H1 (cell line): ENCODE measurements around the gene CATSPERD. TPM values are rescaled to one million over a fixed set of nuclear protein-coding genes. Genes with fewer than 3 reads are reported as not detected.

Experiments used
- RFX5 ChIP-seq: IDR thresholded peaks from 2 replicates; pipeline ENCODE4 v1.6.1; 2011; ENCODE audit warnings: low read depth, low read length, improper control_type of control experiment, borderline replicate concordance
- polyA plus RNA-seq, 7 experiments: library from polyadenylated mRNA; depleted of rRNA in 3 of 7; stranded (reverse) in 5 of 7; unstranded in 2 of 7; fragments of >200 nt in 5 of 7; fragments of 200-250 nt in 2 of 7; gene quantifications; 1 replicate in 5 of 7; 2 replicates in 1 of 7; 4 replicates in 1 of 7; pipeline versions ENCODE4 v1.2.1 to v1.2.3, GENCODE V29; 2011 to 2013; ENCODE audit warnings: missing spikeins in 2 of 7, mixed read lengths in 2 of 7
- total RNA-seq: library from RNA; stranded (reverse); fragmentation: NEBNext Ultra II Directional; extraction: Animal tissue kit (Norgen Biotek cat#: 25700); gene quantifications from 2 replicates; pipeline ENCODE4 v1.2.1, GENCODE V29; 2021
- TF ChIP-seq, protein P1 (sequence below): fragments of 300-600 bp; sonication (generic); IDR thresholded peaks from 2 replicates; pipeline ENCODE4 v1.7.1; 2012; ENCODE audit warnings: low read length, moderate library complexity, mild to moderate bottlenecking, inconsistent platforms; ENCODE audit not compliant: insufficient replicate concordance

Gene CATSPERD
- total and polyA plus RNA-seq, 2 of the 8 experiments (the other 6 are each of a cell fraction or from before 2014, with no cell fraction given) = 0.12 TPM; not detected in 1

DNA sequence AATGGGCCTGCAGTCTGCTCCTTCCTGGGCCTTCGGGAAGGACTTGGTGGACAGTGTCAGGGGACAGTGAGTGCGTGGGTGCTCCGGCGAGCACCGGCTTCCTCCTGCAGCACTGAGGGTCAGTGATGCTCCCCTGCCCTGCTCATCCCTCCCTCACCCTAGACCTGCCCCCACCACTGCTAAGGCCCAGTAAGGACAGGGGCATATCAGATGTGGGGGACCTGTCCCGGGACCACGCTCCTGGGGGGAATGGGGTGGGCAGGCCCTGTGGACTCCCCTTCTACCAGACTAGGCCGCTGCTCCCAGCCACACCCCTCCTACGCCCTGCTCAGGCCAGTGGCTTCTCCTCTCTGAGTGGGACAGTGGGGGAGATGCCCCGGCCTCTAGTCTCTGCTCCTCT lies 43.3 kb upstream of the CATSPERD start (continued):
- TF ChIP-seq, protein P1, sequence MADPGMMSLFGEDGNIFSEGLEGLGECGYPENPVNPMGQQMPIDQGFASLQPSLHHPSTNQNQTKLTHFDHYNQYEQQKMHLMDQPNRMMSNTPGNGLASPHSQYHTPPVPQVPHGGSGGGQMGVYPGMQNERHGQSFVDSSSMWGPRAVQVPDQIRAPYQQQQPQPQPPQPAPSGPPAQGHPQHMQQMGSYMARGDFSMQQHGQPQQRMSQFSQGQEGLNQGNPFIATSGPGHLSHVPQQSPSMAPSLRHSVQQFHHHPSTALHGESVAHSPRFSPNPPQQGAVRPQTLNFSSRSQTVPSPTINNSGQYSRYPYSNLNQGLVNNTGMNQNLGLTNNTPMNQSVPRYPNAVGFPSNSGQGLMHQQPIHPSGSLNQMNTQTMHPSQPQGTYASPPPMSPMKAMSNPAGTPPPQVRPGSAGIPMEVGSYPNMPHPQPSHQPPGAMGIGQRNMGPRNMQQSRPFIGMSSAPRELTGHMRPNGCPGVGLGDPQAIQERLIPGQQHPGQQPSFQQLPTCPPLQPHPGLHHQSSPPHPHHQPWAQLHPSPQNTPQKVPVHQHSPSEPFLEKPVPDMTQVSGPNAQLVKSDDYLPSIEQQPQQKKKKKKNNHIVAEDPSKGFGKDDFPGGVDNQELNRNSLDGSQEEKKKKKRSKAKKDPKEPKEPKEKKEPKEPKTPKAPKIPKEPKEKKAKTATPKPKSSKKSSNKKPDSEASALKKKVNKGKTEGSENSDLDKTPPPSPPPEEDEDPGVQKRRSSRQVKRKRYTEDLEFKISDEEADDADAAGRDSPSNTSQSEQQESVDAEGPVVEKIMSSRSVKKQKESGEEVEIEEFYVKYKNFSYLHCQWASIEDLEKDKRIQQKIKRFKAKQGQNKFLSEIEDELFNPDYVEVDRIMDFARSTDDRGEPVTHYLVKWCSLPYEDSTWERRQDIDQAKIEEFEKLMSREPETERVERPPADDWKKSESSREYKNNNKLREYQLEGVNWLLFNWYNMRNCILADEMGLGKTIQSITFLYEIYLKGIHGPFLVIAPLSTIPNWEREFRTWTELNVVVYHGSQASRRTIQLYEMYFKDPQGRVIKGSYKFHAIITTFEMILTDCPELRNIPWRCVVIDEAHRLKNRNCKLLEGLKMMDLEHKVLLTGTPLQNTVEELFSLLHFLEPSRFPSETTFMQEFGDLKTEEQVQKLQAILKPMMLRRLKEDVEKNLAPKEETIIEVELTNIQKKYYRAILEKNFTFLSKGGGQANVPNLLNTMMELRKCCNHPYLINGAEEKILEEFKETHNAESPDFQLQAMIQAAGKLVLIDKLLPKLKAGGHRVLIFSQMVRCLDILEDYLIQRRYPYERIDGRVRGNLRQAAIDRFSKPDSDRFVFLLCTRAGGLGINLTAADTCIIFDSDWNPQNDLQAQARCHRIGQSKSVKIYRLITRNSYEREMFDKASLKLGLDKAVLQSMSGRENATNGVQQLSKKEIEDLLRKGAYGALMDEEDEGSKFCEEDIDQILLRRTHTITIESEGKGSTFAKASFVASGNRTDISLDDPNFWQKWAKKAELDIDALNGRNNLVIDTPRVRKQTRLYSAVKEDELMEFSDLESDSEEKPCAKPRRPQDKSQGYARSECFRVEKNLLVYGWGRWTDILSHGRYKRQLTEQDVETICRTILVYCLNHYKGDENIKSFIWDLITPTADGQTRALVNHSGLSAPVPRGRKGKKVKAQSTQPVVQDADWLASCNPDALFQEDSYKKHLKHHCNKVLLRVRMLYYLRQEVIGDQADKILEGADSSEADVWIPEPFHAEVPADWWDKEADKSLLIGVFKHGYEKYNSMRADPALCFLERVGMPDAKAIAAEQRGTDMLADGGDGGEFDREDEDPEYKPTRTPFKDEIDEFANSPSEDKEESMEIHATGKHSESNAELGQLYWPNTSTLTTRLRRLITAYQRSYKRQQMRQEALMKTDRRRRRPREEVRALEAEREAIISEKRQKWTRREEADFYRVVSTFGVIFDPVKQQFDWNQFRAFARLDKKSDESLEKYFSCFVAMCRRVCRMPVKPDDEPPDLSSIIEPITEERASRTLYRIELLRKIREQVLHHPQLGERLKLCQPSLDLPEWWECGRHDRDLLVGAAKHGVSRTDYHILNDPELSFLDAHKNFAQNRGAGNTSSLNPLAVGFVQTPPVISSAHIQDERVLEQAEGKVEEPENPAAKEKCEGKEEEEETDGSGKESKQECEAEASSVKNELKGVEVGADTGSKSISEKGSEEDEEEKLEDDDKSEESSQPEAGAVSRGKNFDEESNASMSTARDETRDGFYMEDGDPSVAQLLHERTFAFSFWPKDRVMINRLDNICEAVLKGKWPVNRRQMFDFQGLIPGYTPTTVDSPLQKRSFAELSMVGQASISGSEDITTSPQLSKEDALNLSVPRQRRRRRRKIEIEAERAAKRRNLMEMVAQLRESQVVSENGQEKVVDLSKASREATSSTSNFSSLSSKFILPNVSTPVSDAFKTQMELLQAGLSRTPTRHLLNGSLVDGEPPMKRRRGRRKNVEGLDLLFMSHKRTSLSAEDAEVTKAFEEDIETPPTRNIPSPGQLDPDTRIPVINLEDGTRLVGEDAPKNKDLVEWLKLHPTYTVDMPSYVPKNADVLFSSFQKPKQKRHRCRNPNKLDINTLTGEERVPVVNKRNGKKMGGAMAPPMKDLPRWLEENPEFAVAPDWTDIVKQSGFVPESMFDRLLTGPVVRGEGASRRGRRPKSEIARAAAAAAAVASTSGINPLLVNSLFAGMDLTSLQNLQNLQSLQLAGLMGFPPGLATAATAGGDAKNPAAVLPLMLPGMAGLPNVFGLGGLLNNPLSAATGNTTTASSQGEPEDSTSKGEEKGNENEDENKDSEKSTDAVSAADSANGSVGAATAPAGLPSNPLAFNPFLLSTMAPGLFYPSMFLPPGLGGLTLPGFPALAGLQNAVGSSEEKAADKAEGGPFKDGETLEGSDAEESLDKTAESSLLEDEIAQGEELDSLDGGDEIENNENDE = no peak
- TF ChIP-seq RFX5 = no peak
